Stimulated activated CD4-positive, alpha-beta T cell treated with anti-CD3 and anti-CD28 coated beads, TNF-alpha, amount 100 ng/mL, for 1 hour (primary cell): ENCODE results near the gene CFAP20DC.
"Not testable (repeated sequence)": the region's sequence is repeated elsewhere in the genome, so short reads cannot be mapped to it uniquely, and the experiment has no call there.

Source experiments
- DNase-seq, 3 donors: peaks; one replicate each; pipeline ENCODE4 v3.0.0-alpha.2; 2020; ENCODE audit warnings: low read depth in 3 of 3, low spot score in 1 of 3

Gene CFAP20DC

GRCh38 chr3:59049671-59050331 is at the start of gene CFAP20DC:
Gene CFAP20DC (minus strand): TSS chr3:59050025. CDS start chr3:59049631, 394 bp downstream.
- peak; percentile 54 to 84 (median 73) for DNase-seq

GRCh38 chr3:59098516-59098915 is 48.7 kb upstream of the CFAP20DC start:
- DNase-seq, result not testable (repeated sequence)

GRCh38 chr3:59094446-59094845 is 44.6 kb upstream of the CFAP20DC start:
- DNase-seq, result no peak

GRCh38 chr3:59093521-59093920 is 43.7 kb upstream of the CFAP20DC start:
- DNase-seq, result no peak

GRCh38 chr3:59088761-59089160 is 38.9 kb upstream of the CFAP20DC start:
- no peak for DNase-seq

GRCh38 chr3:59085976-59086375 is 36.2 kb upstream of the CFAP20DC start:
- no peak for DNase-seq

- no peak for DNase-seq
Measured at GRCh38 chr3:59084583-59084982, 34.8 kb upstream of the CFAP20DC start.

- DNase-seq, result no peak
Measured at GRCh38 chr3:59082106-59082505, 32.3 kb upstream of the CFAP20DC start.

- DNase-seq, result no peak
Measured at GRCh38 chr3:59081071-59081470, 31.2 kb upstream of the CFAP20DC start.

GRCh38 chr3:59079962-59080361 is 30.1 kb upstream of the CFAP20DC start:
- no peak for DNase-seq

- DNase-seq, result no peak
Measured at GRCh38 chr3:59074764-59075163, 24.9 kb upstream of the CFAP20DC start.

GRCh38 chr3:59072681-59073080 is 22.9 kb upstream of the CFAP20DC start:
- DNase-seq, result no peak

- no peak for DNase-seq
Measured at GRCh38 chr3:59069838-59070237, 20.0 kb upstream of the CFAP20DC start.

GRCh38 chr3:59065240-59065639 is 15.4 kb upstream of the CFAP20DC start:
- no peak for DNase-seq

- no peak for DNase-seq
Measured at GRCh38 chr3:59064728-59065127, 14.9 kb upstream of the CFAP20DC start.

GRCh38 chr3:59064276-59064675 is 14.5 kb upstream of the CFAP20DC start:
- DNase-seq, result no peak

GRCh38 chr3:59056706-59057105 is 6.9 kb upstream of the CFAP20DC start:
- DNase-seq, result no peak

GRCh38 chr3:59052803-59053411 is 3.1 kb upstream of the CFAP20DC start:
- no peak for DNase-seq

GRCh38 chr3:59050811-59051414 is 1.1 kb upstream of the CFAP20DC start:
- not testable (repeated sequence) for DNase-seq

GRCh38 chr3:59046839-59047238 is 3.0 kb downstream of the CFAP20DC start:
- DNase-seq, result no peak

GRCh38 chr3:59043391-59043790 is 6.4 kb downstream of the CFAP20DC start:
- no peak for DNase-seq

GRCh38 chr3:59040902-59041301 is 8.9 kb downstream of the CFAP20DC start:
- no peak for DNase-seq

- DNase-seq, result no peak
Measured at GRCh38 chr3:59027607-59028006, 22.2 kb downstream of the CFAP20DC start.
